ENCODE data around the gene CANX.
"Not testable (repeated sequence)": the region's sequence is repeated elsewhere in the genome, so short reads cannot be mapped to it uniquely, and the experiment has no call there.

CANX gene

DNA sequence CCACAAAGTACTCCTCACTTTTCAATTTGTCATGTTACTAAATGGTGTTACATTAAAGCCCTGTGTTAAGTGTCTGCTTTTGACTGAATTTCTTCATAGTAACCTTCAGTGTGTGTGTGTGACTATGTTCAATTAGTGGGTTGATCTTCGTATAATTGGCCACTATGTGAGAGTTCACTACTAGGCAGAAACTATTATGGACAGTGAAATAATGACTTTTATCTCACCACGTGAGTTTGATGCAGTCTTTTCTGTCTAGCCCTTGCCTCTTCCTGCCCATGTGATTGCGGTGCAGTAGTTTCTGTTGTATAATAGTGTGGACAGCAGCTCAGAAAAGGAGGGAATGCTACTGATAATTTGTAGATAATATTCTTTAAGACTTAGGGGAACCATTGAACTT is 32.1 kb downstream of the CANX start:
- Histone ChIP-seq H3K27me3 (replicated peaks; ENCODE audit: control insufficient read depth, insufficient read depth, low read length, poor library complexity, severe bottlenecking) (no peaks in the 10 kb centered on the region), H3K36me3 (ENCODE audit: control insufficient read depth, insufficient read depth, low read length) (peaks cover 32% of the 10 kb centered on the region), H3K27ac (ENCODE audit: insufficient read depth, low read length, poor library complexity, severe bottlenecking) (no peak overlapping the region), H3K9me3 (ENCODE audit: control insufficient read depth, low read length) (no peaks in the 10 kb centered on the region), H3K4me3 (ENCODE audit: insufficient read depth, low read depth, low read length, poor library complexity, severe bottlenecking) (no peak overlapping the region), H3K4me1 (ENCODE audit: control insufficient read depth, insufficient read depth, low read length, poor library complexity, severe bottlenecking) (peaks cover 14% of the 10 kb centered on the region)
- no peak for DNase-seq

DNA sequence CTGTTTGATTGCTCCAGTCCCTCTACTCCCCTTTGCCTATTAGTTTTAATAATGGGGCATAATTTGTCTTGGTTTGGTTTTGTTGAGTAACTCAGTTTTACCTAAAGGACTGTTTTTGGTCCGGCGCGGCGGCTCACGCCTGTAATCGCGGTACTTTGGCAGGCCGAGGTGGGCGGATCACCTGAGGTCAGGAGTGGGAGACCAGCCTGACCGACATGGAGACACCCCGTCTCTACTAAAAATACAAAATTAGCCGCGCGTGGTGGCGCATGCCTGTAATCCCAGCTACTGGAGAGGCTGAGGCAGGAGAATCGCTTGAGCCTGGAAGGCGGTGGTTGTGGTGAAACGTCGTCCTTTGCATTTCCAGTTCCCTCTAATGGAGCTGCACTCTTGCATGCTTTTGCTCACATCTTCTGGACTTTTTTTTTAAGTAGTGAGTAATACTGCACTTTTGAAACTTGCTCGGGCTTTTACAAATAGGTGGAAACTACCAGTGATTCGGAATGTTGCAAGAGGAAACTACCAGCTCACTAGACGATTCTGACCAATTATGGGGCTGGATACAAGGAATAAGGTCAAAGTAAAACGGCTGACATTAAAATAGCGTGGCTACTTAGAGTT is 33.1 kb downstream of the CANX start:
- peak overlapping the region; percentile 79 for H3K4me3 ChIP-seq (ENCODE audit: insufficient read depth, low read depth, low read length, poor library complexity, severe bottlenecking)
- peaks cover 24% of the 10 kb centered on the region for H3K36me3 ChIP-seq (ENCODE audit: control insufficient read depth, insufficient read depth, low read length)

DNA sequence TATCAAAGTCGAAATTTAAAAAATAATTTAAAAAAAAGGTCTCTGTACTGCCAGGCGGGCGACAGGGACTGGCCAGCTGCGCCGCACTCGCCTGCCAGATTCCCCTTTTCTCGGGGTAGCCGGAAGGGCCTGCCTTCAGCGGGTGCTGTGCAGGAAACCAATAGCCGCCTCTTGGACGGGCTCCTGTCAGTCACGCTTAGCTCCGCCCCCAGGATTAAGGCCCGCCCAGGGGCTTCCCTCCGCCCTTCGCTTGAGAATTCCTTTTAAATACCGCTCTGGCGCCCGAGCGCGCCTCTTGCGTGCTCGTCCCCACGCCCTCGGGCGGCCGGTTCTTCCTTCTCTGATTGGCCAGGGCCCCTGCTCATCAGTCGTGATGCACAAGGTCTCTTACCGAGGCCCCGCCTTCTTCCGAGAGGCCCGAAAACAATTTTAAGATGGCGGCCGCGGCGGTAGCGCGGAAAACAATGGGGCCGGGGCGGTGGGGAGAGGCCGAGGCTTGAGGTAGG is 33.7 kb downstream of the CANX start, which contains the start of gene MAML1:
Gene MAML1 (plus strand): TSS at position 411 of the 506 bp plus-strand sequence. CDS start 291 bp downstream, outside the sequence.
- no peaks in the 10 kb centered on the region for H3K27me3 ChIP-seq (replicated peaks; ENCODE audit: control insufficient read depth, insufficient read depth, low read length, poor library complexity, severe bottlenecking)
- peaks cover 18% of the 10 kb centered on the region for H3K36me3 ChIP-seq (ENCODE audit: control insufficient read depth, insufficient read depth, low read length)
- peaks cover 14% of the 10 kb centered on the region for H3K4me1 ChIP-seq (ENCODE audit: control insufficient read depth, insufficient read depth, low read length, poor library complexity, severe bottlenecking)
- peak within 1 kb of the TSS; percentile 95 for H3K27ac ChIP-seq (ENCODE audit: insufficient read depth, low read length, poor library complexity, severe bottlenecking)
- H3K4me3 ChIP-seq (ENCODE audit: insufficient read depth, low read depth, low read length, poor library complexity, severe bottlenecking) = peak within 1 kb of the TSS; percentile 79
- DNase-seq = peak; percentile 97 to 99 (median 99)
- H3K9me3 ChIP-seq (ENCODE audit: control insufficient read depth, low read length) = no peaks in the 10 kb centered on the region

More for the DNA sequence above, 33.1 kb downstream of the CANX start:
- DNase-seq = peak in 2 of 3 donors; percentile 2
- Histone ChIP-seq H3K9me3 (ENCODE audit: control insufficient read depth, low read length) (no peaks in the 10 kb centered on the region), H3K4me1 (ENCODE audit: control insufficient read depth, insufficient read depth, low read length, poor library complexity, severe bottlenecking) (peaks cover 14% of the 10 kb centered on the region), H3K27me3 (replicated peaks; ENCODE audit: control insufficient read depth, insufficient read depth, low read length, poor library complexity, severe bottlenecking) (no peaks in the 10 kb centered on the region), H3K27ac (ENCODE audit: insufficient read depth, low read length, poor library complexity, severe bottlenecking) (peak overlapping the region; percentile 95)

DNA sequence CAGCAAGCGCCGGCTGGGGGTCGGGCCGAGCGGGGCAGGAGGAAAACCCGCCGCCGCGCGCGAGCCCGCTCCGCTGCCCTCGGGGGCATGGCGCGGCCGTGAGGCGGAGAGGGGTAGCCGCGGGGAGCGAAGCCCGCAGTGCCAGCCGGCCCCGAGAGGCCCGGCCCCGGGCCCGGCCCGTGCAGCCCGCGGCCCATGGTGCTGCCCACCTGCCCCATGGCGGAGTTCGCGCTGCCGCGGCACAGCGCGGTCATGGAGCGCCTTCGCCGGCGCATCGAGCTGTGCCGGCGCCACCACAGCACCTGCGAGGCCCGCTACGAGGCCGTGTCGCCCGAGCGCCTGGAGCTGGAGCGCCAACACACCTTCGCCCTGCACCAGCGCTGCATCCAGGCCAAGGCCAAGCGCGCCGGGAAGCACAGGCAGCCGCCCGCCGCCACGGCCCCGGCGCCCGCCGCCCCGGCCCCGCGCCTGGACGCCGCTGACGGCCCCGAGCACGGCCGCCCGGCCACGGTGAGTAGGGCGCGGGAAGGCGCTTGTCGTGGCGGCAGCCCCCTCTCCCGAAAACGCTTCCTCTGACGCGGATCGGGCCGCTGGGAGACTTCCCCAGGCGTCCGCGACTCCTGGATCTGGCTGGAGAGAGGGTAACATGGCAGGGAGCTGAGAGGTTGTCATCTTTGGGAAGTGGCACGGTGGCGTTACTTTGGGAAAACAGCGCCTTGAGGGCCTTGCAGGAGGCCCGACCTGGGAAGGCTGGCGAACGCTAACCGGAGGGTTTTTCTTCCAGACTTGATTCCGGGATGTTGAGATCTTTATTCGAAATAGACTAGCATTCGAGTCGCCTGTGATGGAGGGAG is 34.4 kb downstream of the CANX start:
- peaks cover 14% of the 10 kb centered on the region for H3K36me3 ChIP-seq (ENCODE audit: control insufficient read depth, insufficient read depth, low read length)
- peak in 2 of 3 donors; percentile 0 to 3 for DNase-seq
- H3K9me3 ChIP-seq (ENCODE audit: control insufficient read depth, low read length) = no peaks in the 10 kb centered on the region
- H3K27me3 ChIP-seq (replicated peaks; ENCODE audit: control insufficient read depth, insufficient read depth, low read length, poor library complexity, severe bottlenecking) = no peaks in the 10 kb centered on the region
- H3K4me1 ChIP-seq (ENCODE audit: control insufficient read depth, insufficient read depth, low read length, poor library complexity, severe bottlenecking) = peaks cover 14% of the 10 kb centered on the region
- peak overlapping the region; percentile 79 for H3K4me3 ChIP-seq (ENCODE audit: insufficient read depth, low read depth, low read length, poor library complexity, severe bottlenecking)
- H3K27ac ChIP-seq (ENCODE audit: insufficient read depth, low read length, poor library complexity, severe bottlenecking) = peak overlapping the region; percentile 95

DNA sequence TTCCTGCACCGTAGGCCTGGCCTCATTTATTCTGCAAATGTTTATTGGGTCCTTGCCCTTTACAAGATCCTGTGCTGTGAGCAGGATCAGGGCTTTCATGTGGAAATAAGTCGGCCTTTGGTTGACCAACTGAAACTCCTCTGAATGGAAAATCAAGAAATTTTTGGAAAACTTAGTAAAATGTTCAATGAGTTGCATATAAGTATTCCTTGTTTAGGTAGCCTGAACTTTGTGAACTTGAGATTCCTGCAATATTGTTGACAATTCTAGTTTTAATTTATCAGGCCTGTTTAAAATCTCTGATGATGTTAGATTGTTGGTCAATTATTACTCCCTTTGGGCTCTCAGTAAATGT is 35.0 kb downstream of the CANX start:
- DNase-seq = no peak

DNA sequence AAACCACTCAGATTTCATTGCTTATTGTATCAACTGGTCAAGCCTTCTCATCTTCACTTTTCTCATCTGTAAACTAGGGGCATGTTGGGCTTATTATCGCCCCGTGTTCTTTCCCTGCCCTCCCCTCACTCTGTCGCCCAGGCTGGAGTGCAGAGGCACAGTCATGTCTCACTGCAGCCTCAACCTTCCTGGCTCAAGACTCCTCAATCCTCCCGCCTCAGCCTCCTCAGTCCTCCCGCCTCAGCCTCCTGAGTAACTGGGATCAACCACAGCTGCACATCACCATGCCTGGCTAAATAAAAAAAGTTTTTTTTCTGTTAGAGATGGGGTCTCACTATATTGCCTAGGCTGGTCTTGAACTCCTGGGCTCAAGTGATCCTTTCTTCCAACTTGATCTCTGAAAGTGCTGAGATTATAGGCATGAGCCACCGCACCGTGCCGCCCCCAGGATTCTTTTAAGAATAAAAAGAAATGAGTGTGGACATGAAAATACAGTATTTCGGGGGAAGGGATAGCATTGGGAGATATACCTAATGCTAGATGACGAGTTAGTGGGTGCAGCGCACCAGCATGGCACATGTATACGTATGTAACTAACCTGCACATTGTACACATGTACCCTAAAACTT is 35.9 kb downstream of the CANX start:
- Histone ChIP-seq H3K4me3 (ENCODE audit: insufficient read depth, low read depth, low read length, poor library complexity, severe bottlenecking) (no peak overlapping the region), H3K4me1 (ENCODE audit: control insufficient read depth, insufficient read depth, low read length, poor library complexity, severe bottlenecking) (peaks cover 14% of the 10 kb centered on the region), H3K27ac (ENCODE audit: insufficient read depth, low read length, poor library complexity, severe bottlenecking) (no peak overlapping the region)

More for the DNA sequence above, 35.0 kb downstream of the CANX start:
- Histone ChIP-seq H3K27ac (ENCODE audit: insufficient read depth, low read length, poor library complexity, severe bottlenecking) (peak overlapping the region; percentile 95), H3K27me3 (replicated peaks; ENCODE audit: control insufficient read depth, insufficient read depth, low read length, poor library complexity, severe bottlenecking) (no peaks in the 10 kb centered on the region), H3K9me3 (ENCODE audit: control insufficient read depth, low read length) (no peaks in the 10 kb centered on the region), H3K4me3 (ENCODE audit: insufficient read depth, low read depth, low read length, poor library complexity, severe bottlenecking) (peak overlapping the region; percentile 79), H3K36me3 (ENCODE audit: control insufficient read depth, insufficient read depth, low read length) (peaks cover 9% of the 10 kb centered on the region), H3K4me1 (ENCODE audit: control insufficient read depth, insufficient read depth, low read length, poor library complexity, severe bottlenecking) (peaks cover 14% of the 10 kb centered on the region)

DNA sequence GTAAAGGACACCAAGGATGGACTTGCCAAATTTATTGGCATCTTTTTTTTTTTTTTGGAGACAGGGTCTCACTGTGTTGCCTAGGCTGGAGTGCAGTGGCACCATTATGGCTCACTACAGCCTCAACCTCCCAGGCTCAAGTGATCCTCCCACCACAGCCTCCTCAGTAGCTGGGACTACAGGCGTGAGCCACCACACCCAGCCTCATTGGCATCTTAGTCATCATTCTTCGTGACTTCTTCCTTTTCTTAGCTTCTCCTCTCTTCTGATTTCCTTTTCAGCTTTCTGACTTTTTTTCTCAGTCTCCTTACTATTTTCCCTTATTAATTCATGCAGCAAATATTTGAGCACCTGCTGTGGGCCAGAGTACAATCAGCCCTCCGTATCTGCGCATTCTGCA is 40.0 kb downstream of the CANX start:
- H3K27ac ChIP-seq (ENCODE audit: insufficient read depth, low read length, poor library complexity, severe bottlenecking) = no peak overlapping the region
- no peaks in the 10 kb centered on the region for H3K9me3 ChIP-seq (ENCODE audit: control insufficient read depth, low read length)
- no peak for DNase-seq
- H3K27me3 ChIP-seq (replicated peaks; ENCODE audit: control insufficient read depth, insufficient read depth, low read length, poor library complexity, severe bottlenecking) = no peaks in the 10 kb centered on the region
- no peaks in the 10 kb centered on the region for H3K36me3 ChIP-seq (ENCODE audit: control insufficient read depth, insufficient read depth, low read length)
- no peak overlapping the region for H3K4me3 ChIP-seq (ENCODE audit: insufficient read depth, low read depth, low read length, poor library complexity, severe bottlenecking)
- H3K4me1 ChIP-seq (ENCODE audit: control insufficient read depth, insufficient read depth, low read length, poor library complexity, severe bottlenecking) = peaks cover 10% of the 10 kb centered on the region

More for the DNA sequence above, 35.9 kb downstream of the CANX start:
- H3K36me3 ChIP-seq (ENCODE audit: control insufficient read depth, insufficient read depth, low read length) = peaks cover 2% of the 10 kb centered on the region
- H3K27me3 ChIP-seq (replicated peaks; ENCODE audit: control insufficient read depth, insufficient read depth, low read length, poor library complexity, severe bottlenecking) = no peaks in the 10 kb centered on the region
- H3K9me3 ChIP-seq (ENCODE audit: control insufficient read depth, low read length) = no peaks in the 10 kb centered on the region
- no peak for DNase-seq

DNA sequence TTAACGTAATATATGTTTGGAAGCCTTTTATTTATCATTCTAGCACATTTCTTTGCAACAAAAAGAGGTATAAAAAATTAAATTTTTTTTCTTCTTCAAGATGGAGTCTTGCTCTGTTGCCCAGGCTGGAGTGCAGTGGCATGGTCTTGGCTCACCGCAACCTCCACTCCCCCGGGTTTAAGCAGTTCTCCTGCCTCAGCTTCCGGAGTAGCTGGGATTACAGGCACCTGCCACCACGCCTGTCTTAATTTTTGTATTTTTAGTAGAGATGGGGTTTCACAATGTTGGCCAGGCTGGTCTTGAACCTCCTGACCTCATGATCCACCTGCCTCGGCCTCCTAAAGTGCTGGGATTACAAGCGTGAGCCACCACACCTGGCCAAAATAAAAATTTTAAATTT is 45.3 kb downstream of the CANX start:
- DNase-seq; H3K36me3 ChIP-seq (ENCODE audit: control insufficient read depth, insufficient read depth, low read length); H3K4me3 ChIP-seq (ENCODE audit: insufficient read depth, low read depth, low read length, poor library complexity, severe bottlenecking); H3K4me1 ChIP-seq (ENCODE audit: control insufficient read depth, insufficient read depth, low read length, poor library complexity, severe bottlenecking); H3K9me3 ChIP-seq (ENCODE audit: control insufficient read depth, low read length); H3K27me3 ChIP-seq (replicated peaks; ENCODE audit: control insufficient read depth, insufficient read depth, low read length, poor library complexity, severe bottlenecking); H3K27ac ChIP-seq (ENCODE audit: insufficient read depth, low read length, poor library complexity, severe bottlenecking): not testable (repeated sequence)

DNA sequence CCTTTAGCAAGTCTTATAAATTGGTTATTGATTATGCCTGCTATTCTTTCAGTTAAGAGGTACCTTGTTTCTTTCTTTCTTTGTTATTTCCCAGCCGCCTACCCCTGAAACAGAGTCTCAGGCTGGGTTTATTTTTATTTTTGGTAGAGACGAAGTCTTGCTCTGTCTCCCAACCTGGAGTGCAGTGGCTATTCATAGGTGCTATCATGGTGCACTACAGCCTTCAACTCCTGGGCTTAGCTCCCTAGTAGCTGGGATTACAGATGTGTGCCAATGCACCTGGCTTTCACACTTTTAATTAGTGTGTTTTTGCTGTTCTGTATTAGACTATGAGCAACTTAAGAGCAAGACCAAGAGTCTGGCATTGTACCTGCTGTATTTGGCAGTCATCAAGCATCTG is 48.1 kb downstream of the CANX start:
- Histone ChIP-seq H3K9me3 (ENCODE audit: control insufficient read depth, low read length) (no peaks in the 10 kb centered on the region), H3K27ac (ENCODE audit: insufficient read depth, low read length, poor library complexity, severe bottlenecking) (no peak overlapping the region), H3K4me3 (ENCODE audit: insufficient read depth, low read depth, low read length, poor library complexity, severe bottlenecking) (no peak overlapping the region), H3K27me3 (replicated peaks; ENCODE audit: control insufficient read depth, insufficient read depth, low read length, poor library complexity, severe bottlenecking) (no peaks in the 10 kb centered on the region), H3K4me1 (ENCODE audit: control insufficient read depth, insufficient read depth, low read length, poor library complexity, severe bottlenecking) (no peaks in the 10 kb centered on the region), H3K36me3 (ENCODE audit: control insufficient read depth, insufficient read depth, low read length) (peaks cover 5% of the 10 kb centered on the region)
- DNase-seq = no peak

All from effector memory CD4-positive, alpha-beta T cell (primary cell).